ENCODE measurements around the gene OSBPL6. TPM values are rescaled to one million over a fixed set of nuclear protein-coding genes. Genes with fewer than 3 reads are reported as not detected.

OSBPL6 gene
- total and polyA plus RNA-seq, 10 of the 15 experiments (the other 5 are each of a cell fraction or from before 2014, with no cell fraction given) = 0.01 to 0.08 (median 0.03) TPM; not detected in 5

DNA sequence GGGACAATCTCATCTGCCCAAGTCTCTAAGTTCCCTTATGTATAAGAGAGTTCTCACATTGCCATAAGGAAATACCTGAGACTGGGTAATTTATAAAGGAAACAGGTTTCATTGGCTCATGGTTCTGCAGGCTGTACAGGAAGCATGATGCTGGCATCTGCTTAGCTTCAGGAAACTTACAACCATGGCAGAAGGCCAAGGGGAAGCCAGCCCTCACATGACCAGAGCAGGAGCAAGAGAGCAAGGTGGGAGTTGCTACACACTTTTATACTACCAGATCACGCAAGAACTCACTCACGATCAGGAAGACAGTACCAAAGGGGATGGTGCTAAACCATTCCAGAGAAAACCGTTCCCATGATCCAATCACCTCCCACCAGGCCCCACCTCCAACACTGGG, 182.7 kb downstream of the OSBPL6 start (continued):
- TF ChIP-seq, protein P1, sequence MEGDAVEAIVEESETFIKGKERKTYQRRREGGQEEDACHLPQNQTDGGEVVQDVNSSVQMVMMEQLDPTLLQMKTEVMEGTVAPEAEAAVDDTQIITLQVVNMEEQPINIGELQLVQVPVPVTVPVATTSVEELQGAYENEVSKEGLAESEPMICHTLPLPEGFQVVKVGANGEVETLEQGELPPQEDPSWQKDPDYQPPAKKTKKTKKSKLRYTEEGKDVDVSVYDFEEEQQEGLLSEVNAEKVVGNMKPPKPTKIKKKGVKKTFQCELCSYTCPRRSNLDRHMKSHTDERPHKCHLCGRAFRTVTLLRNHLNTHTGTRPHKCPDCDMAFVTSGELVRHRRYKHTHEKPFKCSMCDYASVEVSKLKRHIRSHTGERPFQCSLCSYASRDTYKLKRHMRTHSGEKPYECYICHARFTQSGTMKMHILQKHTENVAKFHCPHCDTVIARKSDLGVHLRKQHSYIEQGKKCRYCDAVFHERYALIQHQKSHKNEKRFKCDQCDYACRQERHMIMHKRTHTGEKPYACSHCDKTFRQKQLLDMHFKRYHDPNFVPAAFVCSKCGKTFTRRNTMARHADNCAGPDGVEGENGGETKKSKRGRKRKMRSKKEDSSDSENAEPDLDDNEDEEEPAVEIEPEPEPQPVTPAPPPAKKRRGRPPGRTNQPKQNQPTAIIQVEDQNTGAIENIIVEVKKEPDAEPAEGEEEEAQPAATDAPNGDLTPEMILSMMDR (IDR thresholded peaks at IDR 0.05 in 2 of 3, conservative IDR thresholded peaks at IDR 0.05 in 1 of 3; ENCODE audit: control insufficient read depth in 2 of 3, extremely low read depth in 1 of 3, insufficient read depth in 1 of 3, low read depth in 3 of 3, low read length in 3 of 3) = no peak
- TF ChIP-seq, protein P2, sequence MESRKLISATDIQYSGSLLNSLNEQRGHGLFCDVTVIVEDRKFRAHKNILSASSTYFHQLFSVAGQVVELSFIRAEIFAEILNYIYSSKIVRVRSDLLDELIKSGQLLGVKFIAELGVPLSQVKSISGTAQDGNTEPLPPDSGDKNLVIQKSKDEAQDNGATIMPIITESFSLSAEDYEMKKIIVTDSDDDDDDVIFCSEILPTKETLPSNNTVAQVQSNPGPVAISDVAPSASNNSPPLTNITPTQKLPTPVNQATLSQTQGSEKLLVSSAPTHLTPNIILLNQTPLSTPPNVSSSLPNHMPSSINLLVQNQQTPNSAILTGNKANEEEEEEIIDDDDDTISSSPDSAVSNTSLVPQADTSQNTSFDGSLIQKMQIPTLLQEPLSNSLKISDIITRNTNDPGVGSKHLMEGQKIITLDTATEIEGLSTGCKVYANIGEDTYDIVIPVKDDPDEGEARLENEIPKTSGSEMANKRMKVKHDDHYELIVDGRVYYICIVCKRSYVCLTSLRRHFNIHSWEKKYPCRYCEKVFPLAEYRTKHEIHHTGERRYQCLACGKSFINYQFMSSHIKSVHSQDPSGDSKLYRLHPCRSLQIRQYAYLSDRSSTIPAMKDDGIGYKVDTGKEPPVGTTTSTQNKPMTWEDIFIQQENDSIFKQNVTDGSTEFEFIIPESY (IDR thresholded peaks at IDR 0.05) = no peak
- TF ChIP-seq ASH2L (IDR thresholded peaks at IDR 0.05; ENCODE audit: borderline replicate concordance, low read depth) (no peak), NBN (IDR thresholded peaks at IDR 0.05) (no peak)

- H3K9me3 ChIP-seq (replicated peaks; ENCODE audit: control insufficient read depth, insufficient read depth, low read length) = no peaks in the 10 kb centered on the region
- no peak overlapping the region for H3K27ac ChIP-seq (ENCODE audit: control insufficient read depth, insufficient read depth)
- no peaks in the 10 kb centered on the region for H3K4me1 ChIP-seq (ENCODE audit: control insufficient read depth, insufficient read depth, low read length)
- no peak for TF ChIP-seq PAX8 (IDR thresholded peaks at IDR 0.05)
- TF ChIP-seq TARDBP (IDR thresholded peaks at IDR 0.05; ENCODE audit: borderline replicate concordance) = no peak
- no peak for TF ChIP-seq KAT2A (conservative IDR thresholded peaks at IDR 0.05; ENCODE audit: control insufficient read depth, low read depth, low read length)
- TF ChIP-seq HDAC6 (IDR thresholded peaks at IDR 0.05; ENCODE audit: unreplicated experiment) = no peak
- no peak for TF ChIP-seq RELB (IDR thresholded peaks at IDR 0.05; ENCODE audit: low read depth)
- H3K27me3 ChIP-seq (replicated peaks in 1 of 2; ENCODE audit: control insufficient read depth in 2 of 2, insufficient read depth in 2 of 2, low read length in 1 of 2) = no peaks in the 10 kb centered on the region; a peak in 2 of 4 replicates
- in situ Hi-C loops (cut with MboI) (no loop called here), intact Hi-C loops (cut with micrococcal nuclease; ENCODE audit: unreplicated experiment) (no loop called here)
- FAIRE-seq (no peak), DNase-seq (ENCODE audit: low read depth, low spot score) (no peak), ATAC-seq (no peak)
- no peaks in the 10 kb centered on the region for H3K79me2 ChIP-seq (ENCODE audit: control insufficient read depth, insufficient read depth, low read length)
- no peak overlapping the region for H3K4me3 ChIP-seq
- ChIA-PET SMC1A (ENCODE audit: uncharacterized antibody, unreplicated experiment) (interaction anchor here (1.1 kb wide), 1 partner anchor 10 kb away, joined by 3 read pairs; no protein-coding TSS in a partner anchor), CTCF (interaction anchor here (0.5 kb wide), 1 partner anchor 16 kb away, joined by 3 read pairs; no protein-coding TSS in a partner anchor), POLR2A (no interaction called here), RAD21 (ENCODE audit: unreplicated experiment) (no interaction called here)
- 40% methylated on average over 4 of the region's 4 CpGs for WGBS (ENCODE audit: insufficient coverage, insufficient replicate concordance, low lambda C conversion rate, missing lambda C conversion rate)
- H3K9ac ChIP-seq (ENCODE audit: control insufficient read depth, insufficient read depth, low read length) = no peak overlapping the region
- BruUV-seq (replicated peaks) = no TSS peak
- H3K36me3 ChIP-seq (ENCODE audit: control insufficient read depth in 2 of 2, insufficient read depth in 2 of 2, low read length in 1 of 2) = no peaks in the 10 kb centered on the region
- H2AFZ ChIP-seq (ENCODE audit: control insufficient read depth, low read depth, low read length) = no peak overlapping the region
- H4K20me1 ChIP-seq (ENCODE audit: control insufficient read depth, insufficient read depth) = no peaks in the 10 kb centered on the region
- no peak overlapping the region for H3K4me2 ChIP-seq (ENCODE audit: control insufficient read depth, insufficient read depth)
Observed at GRCh38 chr2:178379162-178380004, 185.1 kb downstream of the OSBPL6 start.
